SK-N-MC (cell line): ENCODE measurements around the gene RALGAPA2.

ENCODE experiments used
- EZH2 ChIP-seq: fragments of 200-600 bp; sonication (generic); IDR thresholded peaks from one replicate; pipeline ENCODE4 v1.6.1; 2017; ENCODE audit warnings: antibody characterized with exemption
- FOXP2 ChIP-seq: optimal IDR thresholded peaks from 2 replicates; pipeline ENCODE3; 2011; ENCODE audit warnings: mild to moderate bottlenecking, moderate library complexity; ENCODE audit not compliant: insufficient read depth; ENCODE audit errors: extremely low read length, control extremely low read depth
- POLR2AphosphoS5 ChIP-seq: IDR thresholded peaks from 2 replicates; pipeline ENCODE4 v1.6.1; 2012; ENCODE audit warnings: mild to moderate bottlenecking, low read depth, low read length, borderline replicate concordance

DNA sequence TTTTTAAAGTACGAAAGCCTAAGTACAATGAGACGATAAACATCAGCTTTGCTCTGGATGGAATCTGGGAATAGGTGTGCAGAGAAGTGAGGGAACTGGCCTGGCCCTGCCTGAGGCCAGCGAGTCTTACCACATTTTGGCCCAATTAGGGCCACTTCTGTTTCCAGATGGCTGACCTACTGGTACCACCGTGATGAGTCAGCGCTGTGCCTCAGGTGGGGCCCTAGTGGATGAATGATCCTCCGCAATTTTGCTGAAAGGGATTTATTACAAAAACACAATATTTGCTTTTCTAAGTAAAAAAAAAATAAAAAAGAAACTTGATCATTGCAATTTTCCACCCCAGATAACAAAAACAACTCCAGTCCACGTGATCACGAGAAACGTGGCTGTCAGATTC is 322.1 kb downstream of the RALGAPA2 start:
- TF ChIP-seq EZH2: no peak
- TF ChIP-seq POLR2AphosphoS5: no peak
- TF ChIP-seq FOXP2: no peak
